Measurements from ENCODE around the gene TMEM131.

- TF ChIP-seq CTCF (IDR thresholded peaks at IDR 0.05; ENCODE audit: low read depth, low read length) = no peak
- no peak for TF ChIP-seq EZH2phosphoT487 (IDR thresholded peaks at IDR 0.05; ENCODE audit: low read depth)
Measured at GRCh38 chr2:97951155-97951680, 44.5 kb downstream of the TMEM131 start.

All from OCI-LY3 (cell line).